Lung microvascular endothelial cell (primary cell): ENCODE results near the gene GSE1. TPM values are rescaled to one million over a fixed set of nuclear protein-coding genes. Genes with fewer than 3 reads are reported as not detected.

Experiments
- DNase-seq, 2 donors: peaks; one replicate each; pipeline versions ENCODE4 v3.0.0 to v3.0.0-alpha.2; 2010; ENCODE audit warnings: low read depth in 2 of 2
- total RNA-seq: library from RNA; depleted of rRNA; stranded (reverse); fragments of >200 nt; gene quantifications from 2 replicates; pipeline ENCODE4 v1.2.1, GENCODE V29; 2014

Gene GSE1
- total RNA-seq, 1 donor from 2014 or later, result 12.1 TPM

DNA sequence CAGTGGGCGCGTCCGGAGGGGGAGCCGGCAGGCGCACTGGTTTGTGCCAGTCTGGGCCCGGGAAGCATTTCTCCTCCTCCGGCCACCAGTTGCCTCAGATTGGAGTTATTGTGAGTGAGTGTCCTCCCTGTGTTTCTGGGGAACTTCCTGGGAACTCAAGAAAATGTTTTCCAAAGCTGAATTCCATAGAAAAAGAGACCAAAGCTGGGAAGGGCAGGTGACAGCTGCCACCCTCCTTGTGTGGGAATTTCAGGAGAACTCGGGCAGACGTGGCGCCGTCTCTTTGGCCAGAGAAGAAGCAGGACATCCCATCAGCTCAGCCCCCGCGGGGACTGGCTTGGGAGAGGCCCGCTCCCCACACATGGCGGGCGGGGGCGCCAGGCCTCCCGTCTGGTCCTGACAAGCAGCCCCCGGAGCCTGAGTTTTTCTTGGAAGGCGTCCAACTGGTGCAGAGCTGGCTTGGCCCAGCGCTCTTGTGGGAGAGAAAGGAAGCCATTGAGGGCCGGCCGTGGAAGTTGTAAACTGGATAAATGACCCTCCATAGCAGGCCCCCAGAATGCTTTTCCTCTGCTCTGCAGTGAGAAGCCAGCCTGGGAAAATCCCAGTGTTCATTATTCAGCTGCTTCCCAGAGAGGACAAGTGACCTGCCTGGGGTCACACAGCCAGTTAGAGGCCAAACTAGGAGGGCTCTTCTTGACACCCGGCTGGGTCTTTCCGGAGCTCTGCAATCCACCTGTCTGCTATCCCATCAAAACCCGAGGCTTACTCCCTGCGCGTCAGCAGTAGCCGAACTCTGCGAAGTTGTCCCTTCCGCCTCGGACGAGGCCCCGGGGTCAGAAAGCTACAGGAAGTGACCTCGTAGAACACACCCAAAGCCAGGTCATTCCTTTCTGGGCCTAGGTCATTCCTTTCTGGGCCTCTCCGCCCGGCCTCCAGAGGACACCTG, 39.2 kb upstream of the GSE1 start:
- DNase-seq, result peak; percentile 61 to 91

DNA sequence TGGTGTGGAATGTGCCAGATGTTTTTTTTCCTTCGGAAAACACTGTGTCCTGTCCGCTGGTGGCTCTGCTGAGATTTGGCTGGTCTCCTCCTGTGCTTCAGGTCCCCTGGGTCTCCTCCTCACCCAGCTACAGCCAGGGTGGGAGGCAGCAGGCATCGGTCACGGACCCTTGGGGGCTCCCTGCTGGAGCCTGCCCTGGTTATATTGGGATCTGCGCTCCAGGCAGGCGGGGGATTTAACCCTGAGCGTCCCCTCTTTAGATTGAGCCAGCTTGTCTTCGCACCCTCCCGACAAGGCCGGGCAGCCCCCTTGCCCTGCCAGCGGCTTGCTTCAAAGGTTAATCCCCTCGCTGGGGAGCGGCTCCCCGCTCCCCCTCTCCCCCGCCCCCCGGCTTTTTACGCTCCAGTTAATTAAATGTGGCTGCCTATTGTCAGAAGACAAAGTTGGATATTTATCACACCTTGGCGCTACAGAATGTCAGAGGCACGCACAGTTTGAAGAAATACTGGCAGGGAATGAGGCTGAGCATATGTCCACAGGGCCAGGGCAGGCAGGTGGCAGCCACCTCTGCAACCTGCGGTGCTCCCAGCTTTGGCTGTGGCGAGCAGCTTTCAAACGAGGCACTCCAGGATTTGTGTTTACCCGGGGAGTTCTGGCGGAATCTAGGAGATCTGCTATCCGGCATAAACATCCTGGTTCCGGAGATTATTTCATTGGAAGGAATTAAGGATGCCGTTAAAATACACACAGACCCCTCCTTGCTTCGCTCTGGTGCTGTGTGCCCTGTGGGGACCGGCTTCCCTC, 38.2 kb upstream of the GSE1 start:
- DNase-seq, result peak in 1 of 2 donors; percentile 19

DNA sequence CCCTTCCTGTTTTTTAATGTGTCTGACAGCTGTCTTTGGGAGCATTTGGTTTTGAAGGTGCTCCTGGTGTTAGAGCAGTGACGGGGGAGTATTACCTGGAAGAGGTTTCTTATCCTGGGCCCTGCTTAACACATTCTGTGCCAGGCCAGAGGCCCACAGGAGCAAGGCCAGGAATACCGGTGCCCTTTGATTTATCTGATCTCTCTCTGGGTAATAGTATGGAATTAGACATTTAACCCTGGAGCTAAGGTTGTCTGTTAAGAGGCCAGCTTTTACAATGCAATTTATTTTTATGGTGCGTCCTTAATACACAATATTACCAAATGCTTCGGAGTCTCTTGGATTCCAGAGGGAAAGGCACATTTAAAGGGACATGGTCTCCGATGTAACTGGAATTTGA, 37.2 kb upstream of the GSE1 start:
- no peak for DNase-seq

DNA sequence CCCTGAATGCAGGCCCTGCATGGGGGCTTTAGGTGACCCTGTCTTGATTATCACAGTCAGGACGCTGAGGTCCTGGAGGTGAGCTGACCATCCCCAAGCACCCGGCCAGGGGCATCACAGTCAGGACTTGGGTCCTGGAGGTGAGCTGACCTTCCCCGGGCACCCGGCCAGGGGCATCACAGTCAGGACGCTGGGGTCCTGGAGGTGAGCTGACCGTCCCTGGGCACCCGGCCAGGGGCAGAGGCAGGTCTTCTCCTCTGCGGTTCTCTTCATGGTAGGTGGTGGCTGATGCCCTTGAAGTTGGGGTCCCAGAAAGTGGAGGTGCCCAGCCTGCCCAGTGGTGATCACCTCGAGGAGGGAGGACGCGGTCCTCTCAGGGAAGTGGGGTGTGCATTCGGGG, 36.2 kb upstream of the GSE1 start:
- DNase-seq, result no peak

GRCh38 chr16:85577899-85578598, 35.1 kb upstream of the GSE1 start:
- no peak for DNase-seq

- no peak for DNase-seq
These were observed 34.5 kb upstream of the GSE1 start for GRCh38 chr16:85578599-85578948.

DNA sequence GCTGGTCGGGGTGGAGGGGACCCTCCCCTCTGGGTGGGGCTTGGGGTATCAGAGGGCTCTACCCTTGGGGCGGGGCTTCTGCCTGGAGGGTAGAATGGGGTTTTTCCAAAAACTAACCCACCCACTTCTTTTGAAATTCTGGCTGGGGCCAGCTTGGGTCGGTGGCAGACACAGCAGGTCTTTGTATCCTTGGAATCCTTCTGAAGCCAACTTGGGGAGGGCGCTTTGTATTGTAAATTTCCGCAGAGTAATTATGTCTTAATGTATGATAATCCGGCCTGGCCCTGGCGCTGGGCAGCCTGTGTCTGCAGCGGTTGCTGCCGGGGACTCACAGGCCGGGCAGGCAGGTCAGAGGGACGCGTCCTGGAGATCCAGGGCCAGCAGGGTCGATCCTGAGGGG, 33.9 kb upstream of the GSE1 start:
- DNase-seq, result no peak

GRCh38 chr16:85579923-85580580, 33.1 kb upstream of the GSE1 start:
- DNase-seq, result no peak

- no peak for DNase-seq
These were observed 32.4 kb upstream of the GSE1 start for GRCh38 chr16:85580684-85581083.

DNA sequence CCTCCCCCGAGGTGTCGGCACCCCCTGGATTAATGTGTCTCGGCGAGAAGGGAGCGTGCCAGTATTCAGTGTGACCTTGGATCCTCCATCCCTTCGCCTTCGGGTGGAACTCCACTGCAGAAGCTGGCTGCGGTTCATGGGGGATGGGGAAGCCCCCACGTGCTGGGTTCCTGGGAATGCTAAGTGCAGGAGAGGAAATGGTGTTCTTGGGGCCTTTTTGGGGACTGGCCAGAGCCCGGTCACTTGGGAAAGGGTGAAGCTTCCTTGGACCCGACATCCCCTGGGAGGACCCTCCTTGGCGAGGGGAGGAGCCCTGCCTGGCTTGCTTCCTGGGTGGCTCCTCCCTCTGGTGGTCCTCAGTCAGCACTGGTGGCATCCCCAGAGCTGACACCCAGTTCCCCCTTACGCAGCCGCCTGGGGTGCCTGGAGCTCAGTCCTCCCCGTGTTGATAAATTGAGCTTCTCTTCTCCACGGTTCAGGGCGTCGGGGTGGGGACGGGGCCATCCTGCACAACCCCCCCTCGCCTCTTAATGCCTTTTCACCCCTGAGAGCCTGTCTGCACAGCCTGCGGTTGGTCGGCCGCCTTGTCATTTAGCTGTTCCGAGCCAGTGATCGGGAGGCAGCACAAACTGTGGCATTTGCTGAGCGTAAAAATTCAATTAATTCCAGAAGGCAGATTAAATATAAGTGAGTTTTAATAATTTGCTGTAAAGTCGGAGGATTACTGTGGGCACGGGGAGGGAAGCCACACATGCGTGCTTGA, 30.7 kb upstream of the GSE1 start:
- DNase-seq, result no peak

DNA sequence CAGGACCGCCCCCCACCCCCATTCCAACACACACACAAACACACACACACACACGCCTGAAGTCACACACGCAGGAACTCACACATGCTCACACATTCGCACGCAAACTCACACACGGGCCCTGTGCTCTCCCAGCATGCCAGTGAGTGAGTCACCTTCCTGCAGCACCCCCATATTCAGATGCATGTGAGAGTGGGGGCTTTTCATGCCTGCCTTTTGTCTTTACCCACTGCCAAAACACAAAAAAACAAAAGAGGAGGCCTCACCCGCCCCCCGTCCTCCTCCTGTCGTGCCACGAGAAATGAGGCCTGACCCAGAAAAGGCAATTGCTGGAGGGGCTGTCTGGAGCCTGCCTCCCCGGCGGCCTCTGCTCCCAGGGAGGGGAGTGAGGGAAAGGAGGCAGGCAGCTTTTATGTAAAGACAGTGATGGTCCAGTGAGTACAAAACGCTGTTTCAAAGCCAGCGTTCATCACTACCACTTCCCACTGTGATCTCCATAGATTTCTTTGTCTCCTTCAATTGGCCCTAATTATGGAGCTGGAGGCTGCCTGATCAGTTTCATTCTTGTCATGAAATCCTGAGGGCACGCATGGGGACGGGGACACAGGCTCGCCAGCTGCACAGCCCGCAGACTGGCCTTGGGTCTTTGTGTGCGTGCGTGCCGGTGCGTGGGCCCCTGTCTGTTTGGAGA, 29.5 kb upstream of the GSE1 start:
- DNase-seq, result peak; percentile 32 to 78

GRCh38 chr16:85584267-85584666, 28.9 kb upstream of the GSE1 start:
- no peak for DNase-seq

GRCh38 chr16:85584819-85585282, 28.3 kb upstream of the GSE1 start:
- DNase-seq, result no peak

DNA sequence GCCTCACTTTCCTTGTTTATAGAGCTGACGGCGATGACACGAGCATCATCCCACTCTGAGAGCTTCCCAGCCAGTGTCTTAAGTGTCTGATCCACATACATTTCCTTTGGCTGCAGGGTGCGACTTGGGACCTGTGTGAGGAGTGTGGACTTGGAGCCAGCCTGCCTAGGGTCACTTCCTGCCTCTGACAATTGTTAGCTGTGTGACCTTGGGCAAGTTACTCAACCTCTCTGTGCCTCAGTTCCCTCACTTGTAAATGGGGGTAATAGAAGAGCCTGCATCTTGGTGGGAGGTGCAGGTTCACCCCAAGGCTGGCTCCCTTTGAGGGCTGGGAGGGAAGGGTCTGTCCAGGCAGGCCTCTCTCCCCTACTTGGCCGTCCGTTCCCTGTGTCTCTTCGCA, 27.4 kb upstream of the GSE1 start:
- no peak for DNase-seq

- DNase-seq, result no peak
These were observed 26.6 kb upstream of the GSE1 start for GRCh38 chr16:85586380-85587104.

DNA sequence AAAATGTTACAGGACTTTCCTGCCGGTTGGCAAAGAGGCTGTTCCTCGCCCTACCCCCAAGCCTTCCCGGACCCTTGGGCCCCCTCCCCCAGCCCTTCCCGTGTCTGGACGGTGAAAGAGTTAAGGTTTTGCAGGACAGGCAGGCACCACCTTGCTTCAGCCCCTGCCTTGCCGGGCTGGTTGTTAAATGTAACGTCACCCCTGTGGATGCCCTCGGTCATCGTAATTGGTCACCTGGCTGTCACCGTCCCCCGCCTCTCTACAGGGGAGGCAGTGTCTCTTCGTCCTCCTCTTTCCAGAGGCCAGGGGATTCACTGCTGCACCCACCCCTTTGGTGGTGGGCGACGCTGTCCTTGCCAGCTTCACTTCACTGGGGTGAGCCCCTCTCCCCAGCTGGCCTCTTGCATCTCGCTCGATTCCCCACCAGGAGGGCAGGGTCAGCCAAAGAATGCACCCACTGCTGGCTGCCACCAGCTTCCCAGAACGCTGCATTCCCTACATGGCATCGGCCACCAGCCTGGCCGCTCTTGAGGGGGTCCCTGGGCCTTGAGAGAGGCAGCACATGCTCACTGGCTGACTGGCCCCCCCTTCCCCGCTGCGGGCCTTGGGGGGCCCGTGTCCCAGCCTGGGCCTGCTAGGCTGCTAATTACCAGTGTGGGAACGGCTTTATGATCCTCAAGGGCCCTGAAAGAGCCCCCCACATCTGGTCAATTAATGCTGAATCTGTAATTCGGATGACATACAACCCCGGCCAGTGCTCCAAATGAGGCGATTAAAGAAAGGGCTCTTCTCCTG, 25.2 kb upstream of the GSE1 start:
- no peak for DNase-seq

DNA sequence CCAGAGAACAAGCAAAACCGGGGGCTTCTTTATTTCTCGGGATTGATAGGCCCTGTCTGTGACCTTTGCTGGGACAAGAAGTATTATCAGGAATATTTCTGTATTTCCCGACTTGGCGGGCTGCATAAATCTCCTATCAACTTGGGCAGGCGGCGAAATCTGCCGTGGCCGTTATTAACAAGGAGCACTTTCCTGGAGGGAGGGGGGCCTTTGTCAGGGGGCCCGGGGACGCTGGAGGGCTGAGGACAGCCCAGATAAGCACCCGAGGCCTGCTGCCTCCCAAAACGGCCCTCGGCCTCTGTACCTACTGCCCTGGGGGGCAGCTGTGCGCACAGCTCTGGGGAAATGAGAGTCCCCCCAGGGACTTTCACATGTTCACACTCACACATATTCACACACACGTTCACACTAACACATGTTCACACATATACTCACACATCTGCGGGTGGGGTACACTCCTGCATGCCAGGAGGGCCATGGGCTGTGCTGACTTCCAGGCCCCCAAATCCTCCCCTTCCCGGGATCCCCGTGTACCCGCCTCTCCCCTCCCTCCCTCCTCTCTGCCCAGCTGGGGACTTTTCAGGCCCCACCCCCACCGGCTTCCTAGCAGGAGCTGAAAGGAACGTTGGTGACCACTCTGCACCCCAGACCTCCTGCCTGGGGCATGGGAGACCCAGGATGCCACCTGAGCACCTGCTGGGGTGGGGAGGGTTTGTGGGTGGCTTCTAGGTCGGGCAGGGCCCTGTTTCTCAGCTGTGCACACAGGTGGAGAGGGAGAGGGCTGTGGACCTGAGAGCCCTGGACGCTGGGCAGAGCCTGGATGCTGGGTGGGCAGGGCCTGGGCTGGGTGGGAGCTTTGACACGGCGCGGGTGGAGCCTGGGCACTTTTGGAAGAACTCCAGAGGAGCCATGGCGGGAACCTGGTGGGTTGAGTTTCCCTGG, 24.3 kb upstream of the GSE1 start:
- no peak for DNase-seq
